OCI-LY7 (cell line): Measurements from ENCODE around the gene NOP9. TPM values are rescaled to one million over a fixed set of nuclear protein-coding genes. Genes with fewer than 3 reads are reported as not detected.

ENCODE experiments used
- BruUV-seq: library from RNA; stranded (reverse); fragments of 400-500 nt; replicated peaks from 2 replicates; lab custom pipeline; 2021; lab: Mats Ljungman, UMichigan
- CTCF ChIA-PET: fragments of 300-600 bp; sonication (Branson Sonifier 250); formaldehyde crosslinking; loops from one replicate; lab custom pipeline; 2022; ENCODE audit warnings: antibody characterized with exemption; ENCODE audit not compliant: unreplicated experiment; lab: Charles Lee
- POLR2A ChIA-PET: fragments of 300-600 bp; sonication (Branson Sonifier 250); formaldehyde crosslinking; loops from one replicate; lab custom pipeline; 2022; ENCODE audit warnings: antibody characterized with exemption; lab: Charles Lee
- DNase-seq: peaks from one replicate; pipeline ENCODE4 v3.0.0-alpha.2; 2015; ENCODE audit warnings: low spot score
- H2AFZ ChIP-seq: fragments of 200-600 bp; sonication (generic), shearing (Covaris generic); 2 replicates; pipeline ENCODE4 v1.6.1; 2014; ENCODE audit warnings: mild to moderate bottlenecking, antibody characterized with exemption, low read length, moderate library complexity
- H3K27ac ChIP-seq: fragments of 200-600 bp; sonication (generic); 2 replicates; pipeline ENCODE4 v1.5.1; 2014; ENCODE audit warnings: mixed run types, low read depth, mild to moderate bottlenecking, moderate library complexity, low read length, inconsistent platforms; ENCODE audit not compliant: poor library complexity, severe bottlenecking
- H3K36me3 ChIP-seq: fragments of 200-600 bp; sonication (generic); 2 replicates; pipeline ENCODE4 v1.6.1; 2014; ENCODE audit warnings: mild to moderate bottlenecking, antibody characterized with exemption, low read length, moderate library complexity, mixed read lengths; ENCODE audit not compliant: insufficient read depth
- H3K4me1 ChIP-seq: fragments of 200-600 bp; sonication (generic); 2 replicates; pipeline ENCODE4 v1.5.1; 2014; ENCODE audit warnings: mild to moderate bottlenecking, low read length; ENCODE audit not compliant: insufficient read depth, poor library complexity, severe bottlenecking
- H3K4me2 ChIP-seq: fragments of 200-600 bp; sonication (generic); 2 replicates; pipeline ENCODE4 v1.6.1; 2014; ENCODE audit warnings: mild to moderate bottlenecking, low read length
- H3K4me3 ChIP-seq: fragments of 200-600 bp; sonication (generic); 2 replicates; pipeline ENCODE4 v1.5.1; 2014; ENCODE audit warnings: mild to moderate bottlenecking, low read depth, low read length; ENCODE audit not compliant: poor library complexity, severe bottlenecking
- H3K79me2 ChIP-seq: fragments of 200-600 bp; sonication (generic); 2 replicates; pipeline ENCODE4 v1.6.1; 2016; ENCODE audit warnings: low read depth, mild to moderate bottlenecking, low read length, moderate library complexity, mixed read lengths; ENCODE audit not compliant: insufficient read depth
- H3K9me2 ChIP-seq: fragments of 200-600 bp; sonication (generic); 2 replicates; pipeline ENCODE4 v1.6.1; 2016; ENCODE audit warnings: mild to moderate bottlenecking, low read length, mixed read lengths; ENCODE audit not compliant: insufficient read depth
- H3K9me3 ChIP-seq: fragments of 200-600 bp; sonication (generic); 2 replicates; pipeline ENCODE4 v1.6.1; 2014; ENCODE audit warnings: mild to moderate bottlenecking, mixed run types, low read length, mixed read lengths
- H4K20me1 ChIP-seq: fragments of 200-600 bp; sonication (generic); 2 replicates; pipeline ENCODE4 v1.6.1; 2014; ENCODE audit warnings: mild to moderate bottlenecking, antibody characterized with exemption, low read length, moderate library complexity, mixed read lengths; ENCODE audit not compliant: insufficient read depth
- EZH2phosphoT487 ChIP-seq: fragments of 200-600 bp; sonication (generic); IDR thresholded peaks from 2 replicates; pipeline ENCODE4 v1.6.1; 2018; ENCODE audit warnings: low read depth, borderline replicate concordance, mild to moderate bottlenecking, mixed run types, antibody characterized with exemption, low read length, moderate library complexity, mixed read lengths
- intact Hi-C: fragments of 100-400 bp; cut with micrococcal nuclease; formaldehyde crosslinking; loops from one replicate; pipeline ENCODE4 v1.10.0; 2022; ENCODE audit not compliant: unreplicated experiment
- total RNA-seq, 2 experiments: library from RNA; depleted of rRNA in 1 of 2; stranded (reverse); fragments of >200 nt in 1 of 2; shearing (Covaris generic) in 1 of 2; gene quantifications; 2 replicates each; pipeline ENCODE4 v1.2.3, GENCODE V29; 2014 to 2022
- TF ChIP-seq, protein P1 (sequence below): fragments of 200-600 bp; sonication (generic); conservative IDR thresholded peaks from 2 replicates; pipeline ENCODE4 v1.5.1; 2014; ENCODE audit warnings: mild to moderate bottlenecking, antibody characterized with exemption, low read length, moderate library complexity, mixed read lengths

The NOP9 gene
- total RNA-seq, 2 experiments from 2014 or later, result 33.2 to 52.6 TPM

DNA sequence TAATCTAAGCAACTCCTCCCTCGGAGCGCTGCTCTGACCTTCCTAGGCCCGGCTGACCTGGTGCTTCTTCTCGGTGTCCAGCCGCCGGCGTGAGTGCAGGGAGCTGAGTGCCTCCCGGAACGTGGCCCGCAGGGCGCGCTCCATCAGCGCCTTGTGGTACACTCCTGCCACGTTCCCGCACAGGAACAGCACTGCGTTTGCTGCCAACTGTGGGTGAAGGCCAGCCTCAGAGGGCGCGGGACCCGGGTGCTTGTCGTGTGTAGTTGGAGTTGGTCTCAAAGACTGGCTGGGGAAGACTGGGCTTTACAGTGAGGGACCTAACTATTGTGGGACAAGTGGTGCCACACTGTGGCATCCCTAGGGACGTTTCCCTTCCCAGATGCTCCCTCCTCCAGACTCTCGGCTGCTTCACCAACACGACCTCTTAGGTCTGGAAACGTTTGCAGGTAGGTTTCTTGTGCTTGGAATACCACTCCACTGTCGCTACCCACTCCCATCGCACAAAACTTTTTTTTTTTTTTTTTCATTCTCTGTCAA lies 32.1 kb downstream of the NOP9 start:
- Histone ChIP-seq H3K36me3 (no peaks in the 10 kb centered on the region), H3K4me2 (peak overlapping the region; percentile 70; the same call in 1 of the 2 replicates), H3K9me3 (no peaks in the 10 kb centered on the region), H3K9me2 (no peaks in the 10 kb centered on the region), H3K79me2 (no peaks in the 10 kb centered on the region), H3K27ac (no peak overlapping the region), H3K4me3 (no peak overlapping the region), H2AFZ (no peak overlapping the region), H3K4me1 (peaks cover 30% of the 10 kb centered on the region), H4K20me1 (no peaks in the 10 kb centered on the region)
- ChIA-PET CTCF (interaction anchor here (0.6 to 3.0 kb wide), 3 partner anchors 32 to 105 kb away, joined by 3 to 26 read pairs (median 16); partner anchors contain the start of gene KHNYN), POLR2A (interaction anchor here (0.5 to 1.2 kb wide), 3 partner anchors 23 to 57 kb away, joined by 3 to 7 read pairs (median 6); no protein-coding TSS in a partner anchor)
- DNase-seq, result no peak
- intact Hi-C loops, result loop anchor here (1.0 to 10.0 kb wide), 2 partner anchors 88 to 343 kb away; no protein-coding TSS in a partner anchor
- BruUV-seq, result no TSS peak
- TF ChIP-seq, protein P1, sequence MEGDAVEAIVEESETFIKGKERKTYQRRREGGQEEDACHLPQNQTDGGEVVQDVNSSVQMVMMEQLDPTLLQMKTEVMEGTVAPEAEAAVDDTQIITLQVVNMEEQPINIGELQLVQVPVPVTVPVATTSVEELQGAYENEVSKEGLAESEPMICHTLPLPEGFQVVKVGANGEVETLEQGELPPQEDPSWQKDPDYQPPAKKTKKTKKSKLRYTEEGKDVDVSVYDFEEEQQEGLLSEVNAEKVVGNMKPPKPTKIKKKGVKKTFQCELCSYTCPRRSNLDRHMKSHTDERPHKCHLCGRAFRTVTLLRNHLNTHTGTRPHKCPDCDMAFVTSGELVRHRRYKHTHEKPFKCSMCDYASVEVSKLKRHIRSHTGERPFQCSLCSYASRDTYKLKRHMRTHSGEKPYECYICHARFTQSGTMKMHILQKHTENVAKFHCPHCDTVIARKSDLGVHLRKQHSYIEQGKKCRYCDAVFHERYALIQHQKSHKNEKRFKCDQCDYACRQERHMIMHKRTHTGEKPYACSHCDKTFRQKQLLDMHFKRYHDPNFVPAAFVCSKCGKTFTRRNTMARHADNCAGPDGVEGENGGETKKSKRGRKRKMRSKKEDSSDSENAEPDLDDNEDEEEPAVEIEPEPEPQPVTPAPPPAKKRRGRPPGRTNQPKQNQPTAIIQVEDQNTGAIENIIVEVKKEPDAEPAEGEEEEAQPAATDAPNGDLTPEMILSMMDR, result no peak
- TF ChIP-seq EZH2phosphoT487, result no peak

DNA sequence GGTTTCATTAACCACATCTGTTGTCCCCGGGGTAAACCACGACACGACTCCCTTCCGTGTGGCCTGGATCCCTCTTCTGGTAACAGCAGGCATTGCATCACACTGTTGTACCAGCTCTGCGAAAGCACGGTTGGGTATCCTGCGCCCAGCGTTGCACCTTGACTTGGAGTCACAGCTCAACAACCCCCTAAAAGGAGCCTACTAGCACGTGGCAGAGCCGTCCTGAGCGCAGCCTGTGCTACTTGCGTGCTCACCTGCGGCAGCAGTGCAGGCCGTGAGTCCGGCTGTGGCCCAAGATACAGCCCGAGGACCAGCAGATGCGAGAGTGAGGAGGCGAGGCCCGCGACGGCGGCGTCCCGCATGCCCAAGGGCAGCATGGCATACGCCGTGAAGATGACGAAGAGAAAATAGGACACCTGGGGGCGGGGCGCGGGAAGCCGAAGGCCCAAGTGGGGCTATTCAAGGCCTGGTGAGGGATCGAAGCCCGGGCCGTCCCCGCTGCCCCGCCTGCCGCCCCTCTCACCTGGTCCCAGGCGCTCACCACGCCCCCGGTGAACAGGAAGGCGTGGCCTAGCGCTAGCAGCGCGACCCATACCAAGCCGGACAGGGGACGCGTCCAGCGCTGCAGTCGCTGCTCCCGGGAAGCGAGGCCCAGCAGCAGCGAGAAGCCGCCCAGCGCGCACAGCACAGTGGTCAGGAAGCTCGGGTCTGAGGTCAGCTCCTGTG lies 32.8 kb downstream of the NOP9 start:
- BruUV-seq, result no TSS peak
- Histone ChIP-seq H2AFZ (peak overlapping the region; percentile 65; the same call in 1 of the 2 replicates), H3K36me3 (no peaks in the 10 kb centered on the region), H3K9me2 (no peaks in the 10 kb centered on the region), H3K9me3 (no peaks in the 10 kb centered on the region), H4K20me1 (no peaks in the 10 kb centered on the region), H3K79me2 (no peaks in the 10 kb centered on the region), H3K4me1 (peaks cover 26% of the 10 kb centered on the region), H3K4me3 (peak overlapping the region; percentile 26), H3K27ac (no peak overlapping the region), H3K4me2 (peak overlapping the region; percentile 70)
- intact Hi-C loops, result loop anchor here (1.0 to 10.0 kb wide), 2 partner anchors 89 to 342 kb away; no protein-coding TSS in a partner anchor
- ChIA-PET CTCF (interaction anchor here (0.6 to 3.0 kb wide), 4 partner anchors 32 to 109 kb away, joined by 3 to 26 read pairs (median 11); partner anchors contain the start of gene KHNYN), POLR2A (interaction anchor here (0.5 to 1.4 kb wide), 6 partner anchors 23 to 105 kb away, joined by 3 to 7 read pairs (median 6); partner anchors contain the start of gene KHNYN)
- TF ChIP-seq, protein P1, result peak; percentile 84
- TF ChIP-seq EZH2phosphoT487, result no peak
- DNase-seq, result peak; percentile 92
